Muscle of back (tissue), 11 donors: ENCODE results near the gene TPPP2. TPM values are rescaled to one million over a fixed set of nuclear protein-coding genes. Genes with fewer than 3 reads are reported as not detected.

ENCODE experiments used
- DNase-seq, 3 donors: peaks; one replicate each; pipeline versions ENCODE4 v3.0.0 to v3.0.0-alpha.2; 2013
- polyA plus RNA-seq, 10 donors: library from polyadenylated mRNA; unstranded; fragments of 120-200 nt; gene quantifications; one replicate each; pipeline ENCODE4 v1.2.1, GENCODE V29; 2013; ENCODE audit not compliant: insufficient read length in 10 of 10

The TPPP2 gene
- polyA plus RNA-seq, 10 donors, result 0.17 to 0.98 (median 0.58) TPM; not detected in 1

DNA sequence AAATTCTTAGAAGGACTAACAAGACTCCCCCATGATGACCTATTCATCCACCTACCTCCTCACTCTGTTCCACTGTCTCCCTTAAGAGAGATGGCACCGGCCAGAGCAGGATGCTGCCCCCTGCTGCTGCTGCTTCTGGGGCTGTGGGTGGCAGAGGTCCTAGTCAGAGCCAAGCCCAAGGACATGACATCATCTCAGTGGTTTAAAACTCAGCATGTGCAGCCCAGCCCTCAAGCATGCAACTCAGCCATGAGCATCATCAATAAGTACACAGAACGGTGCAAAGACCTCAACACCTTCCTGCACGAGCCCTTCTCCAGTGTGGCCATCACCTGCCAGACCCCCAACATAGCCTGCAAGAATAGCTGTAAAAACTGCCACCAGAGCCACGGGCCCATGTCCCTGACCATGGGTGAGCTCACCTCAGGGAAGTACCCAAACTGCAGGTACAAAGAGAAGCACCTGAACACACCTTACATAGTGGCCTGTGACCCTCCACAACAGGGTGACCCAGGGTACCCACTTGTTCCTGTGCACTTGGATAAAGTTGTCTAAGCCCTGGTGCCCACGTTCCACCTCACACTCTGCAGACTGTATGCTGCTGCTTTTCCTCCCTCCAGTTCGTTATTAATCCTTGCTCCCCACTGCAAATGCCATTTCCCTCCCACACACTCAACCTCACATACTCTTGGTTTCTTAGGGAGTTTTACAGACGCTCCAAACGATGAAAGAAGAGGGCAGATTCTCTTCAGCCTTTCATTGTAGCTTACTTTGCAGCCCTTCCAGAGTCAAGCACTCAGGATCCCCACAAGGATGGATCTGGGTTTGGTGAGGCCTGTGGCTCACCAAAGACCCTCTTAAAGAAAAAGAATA is 28.0 kb downstream of the TPPP2 start, which contains the start of gene RNASE8:
RNASE8 (plus strand) TSS at position 20 of the 873 bp plus-strand sequence; CDS start at position 91, 71 bp downstream.
- DNase-seq, result no peak

DNA sequence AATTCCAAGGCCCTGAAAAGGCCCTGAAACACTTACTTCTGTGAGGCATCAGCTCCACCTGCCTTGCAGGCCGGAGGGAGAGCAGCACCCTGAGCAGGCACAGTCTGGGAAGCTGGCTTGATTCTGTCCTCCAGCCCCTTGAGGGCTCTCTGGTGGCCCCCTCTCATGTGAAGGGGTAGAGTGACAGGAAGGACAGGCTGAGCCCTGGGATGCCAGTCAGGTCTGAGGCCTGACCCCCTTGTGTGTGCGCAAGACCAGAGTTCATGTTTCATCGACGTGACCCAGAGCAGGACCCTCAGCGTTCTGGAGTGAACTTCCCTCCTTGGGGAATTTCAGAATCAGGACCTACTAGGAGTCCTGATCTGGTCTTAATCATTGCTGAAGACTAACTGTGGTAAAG is 28.9 kb downstream of the TPPP2 start:
- DNase-seq, result no peak

DNA sequence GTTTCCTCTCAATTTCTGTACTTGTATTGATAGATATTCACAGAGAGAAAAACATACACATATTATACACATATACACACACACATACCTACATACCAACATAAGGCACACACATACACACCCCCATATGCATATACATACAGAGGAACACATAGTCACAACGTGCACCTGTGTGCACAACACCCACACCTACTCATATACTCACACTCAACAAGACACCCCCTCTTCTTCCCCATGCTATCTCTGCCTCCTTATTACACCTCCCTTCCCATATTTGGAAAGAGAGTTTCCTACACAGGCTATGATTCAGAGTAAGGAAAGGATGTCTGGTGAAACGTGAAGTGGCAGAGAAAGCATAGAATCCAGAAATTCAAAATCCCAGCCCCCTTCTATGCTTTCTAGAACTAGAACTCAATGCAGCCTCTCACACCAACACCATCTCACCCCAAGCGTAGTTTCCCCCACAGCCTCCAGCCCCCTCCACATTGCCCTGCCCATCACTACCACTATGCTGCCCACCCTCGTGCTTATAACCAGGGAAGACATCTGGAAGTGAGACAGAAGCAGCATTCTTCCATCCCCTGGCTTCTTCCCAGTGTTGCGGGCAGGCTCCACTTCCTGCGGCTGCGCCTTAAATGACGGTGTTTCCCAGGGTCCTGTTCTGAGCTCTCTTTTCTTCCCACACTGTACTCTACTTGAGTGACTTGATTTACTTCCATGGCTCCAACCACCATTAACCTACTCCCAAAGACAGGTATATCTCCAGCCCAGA is 30.0 kb downstream of the TPPP2 start:
- DNase-seq, result no peak

DNA sequence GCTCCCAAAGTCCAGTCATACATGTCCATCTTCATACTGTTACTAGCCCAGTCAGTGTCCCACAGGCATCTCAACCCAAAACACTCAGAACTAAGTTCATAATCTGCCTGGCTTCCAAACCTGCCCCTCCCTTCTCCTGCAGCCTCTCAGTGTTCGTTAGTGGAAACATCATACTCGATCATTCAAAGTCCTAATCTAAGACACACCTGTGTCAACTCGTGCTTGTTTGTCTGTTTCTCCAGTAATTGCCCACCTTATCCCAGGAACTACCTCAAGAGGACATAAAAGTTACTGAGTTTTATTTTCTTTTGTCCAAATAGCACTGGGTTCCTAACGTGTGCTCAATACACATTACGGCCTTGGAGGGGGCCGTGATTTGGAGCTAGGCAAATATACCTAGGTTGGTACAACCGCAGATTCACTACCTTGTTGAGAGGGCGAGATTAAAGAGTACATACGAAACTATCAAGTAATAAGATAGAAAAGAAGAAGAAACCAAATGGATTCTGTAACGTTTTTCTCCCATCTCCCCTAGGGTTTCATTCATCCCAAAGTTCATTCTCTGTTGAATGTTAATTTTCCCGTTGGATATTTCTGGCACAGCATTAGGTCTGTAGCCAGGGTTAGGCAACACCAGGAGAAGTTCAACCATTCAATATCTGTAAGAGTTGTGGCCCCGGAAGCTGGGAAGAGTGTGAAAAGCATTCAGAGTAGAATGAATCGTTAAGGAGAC is 30.8 kb downstream of the TPPP2 start:
- DNase-seq, result no peak

DNA sequence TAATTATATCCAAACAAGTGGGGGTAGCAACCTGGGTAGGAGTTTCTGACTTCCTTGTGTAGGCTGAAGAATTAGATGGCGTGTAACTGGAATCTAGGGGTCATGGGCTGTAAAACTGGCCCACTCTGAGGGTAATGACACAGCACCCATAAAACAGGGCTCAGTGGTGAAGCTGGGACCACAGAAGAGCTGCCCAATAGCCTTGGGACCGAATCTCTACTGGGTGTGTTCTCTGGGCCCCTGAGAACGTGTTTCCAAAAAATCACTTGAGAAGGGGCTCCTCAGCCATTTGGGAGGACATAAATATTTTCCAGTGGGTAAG is 31.3 kb downstream of the TPPP2 start:
- DNase-seq, result no peak

DNA sequence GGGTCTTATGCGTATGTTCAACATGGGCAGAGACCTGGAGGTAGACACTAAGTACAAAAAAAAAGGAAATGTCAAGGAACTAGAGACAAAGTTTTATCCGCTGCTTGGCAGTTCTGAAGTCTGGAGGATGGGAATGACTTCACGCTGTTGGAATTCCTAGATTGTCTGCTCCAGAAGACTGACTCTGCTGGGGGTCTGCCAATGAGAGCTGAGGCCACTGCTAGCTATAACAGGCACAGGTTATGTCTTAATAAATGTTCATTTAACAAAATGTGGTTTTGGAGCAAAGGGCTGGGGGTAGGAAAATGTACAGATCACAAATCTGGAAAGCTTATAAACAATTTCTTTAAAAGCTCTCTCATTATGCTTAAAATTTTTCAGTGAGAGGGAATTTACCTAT is 33.5 kb downstream of the TPPP2 start:
- peak; percentile 44 to 79 (median 60) for DNase-seq

DNA sequence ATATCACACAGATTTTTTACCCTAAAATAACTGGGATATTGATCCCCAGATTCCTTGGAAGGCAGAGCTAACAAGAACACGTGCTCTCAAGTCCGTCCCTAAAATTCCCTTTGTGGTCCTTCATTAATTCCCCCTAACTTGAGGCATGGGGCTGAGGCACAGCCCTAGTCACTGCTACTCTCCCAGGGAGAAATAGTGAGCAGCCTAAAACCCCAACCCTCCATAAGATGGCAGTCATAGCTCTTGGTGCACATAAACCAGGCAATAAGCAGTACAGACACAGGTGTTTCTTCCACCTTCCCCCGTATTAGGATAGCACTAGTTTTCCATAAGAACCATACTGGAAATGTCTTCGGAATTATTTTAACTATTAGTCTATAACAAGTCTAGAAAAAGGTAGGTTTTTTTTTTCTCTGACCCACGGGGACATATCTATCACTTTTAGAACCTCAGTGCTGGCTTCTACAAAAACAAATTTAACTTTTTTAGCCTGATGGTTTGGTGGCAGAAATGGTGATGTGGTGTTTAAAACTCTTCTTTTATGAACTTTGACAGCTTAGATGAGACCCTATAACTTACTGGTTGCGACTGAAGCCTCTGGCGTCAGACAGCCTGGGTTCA is 37.0 kb downstream of the TPPP2 start:
- DNase-seq, result no peak

DNA sequence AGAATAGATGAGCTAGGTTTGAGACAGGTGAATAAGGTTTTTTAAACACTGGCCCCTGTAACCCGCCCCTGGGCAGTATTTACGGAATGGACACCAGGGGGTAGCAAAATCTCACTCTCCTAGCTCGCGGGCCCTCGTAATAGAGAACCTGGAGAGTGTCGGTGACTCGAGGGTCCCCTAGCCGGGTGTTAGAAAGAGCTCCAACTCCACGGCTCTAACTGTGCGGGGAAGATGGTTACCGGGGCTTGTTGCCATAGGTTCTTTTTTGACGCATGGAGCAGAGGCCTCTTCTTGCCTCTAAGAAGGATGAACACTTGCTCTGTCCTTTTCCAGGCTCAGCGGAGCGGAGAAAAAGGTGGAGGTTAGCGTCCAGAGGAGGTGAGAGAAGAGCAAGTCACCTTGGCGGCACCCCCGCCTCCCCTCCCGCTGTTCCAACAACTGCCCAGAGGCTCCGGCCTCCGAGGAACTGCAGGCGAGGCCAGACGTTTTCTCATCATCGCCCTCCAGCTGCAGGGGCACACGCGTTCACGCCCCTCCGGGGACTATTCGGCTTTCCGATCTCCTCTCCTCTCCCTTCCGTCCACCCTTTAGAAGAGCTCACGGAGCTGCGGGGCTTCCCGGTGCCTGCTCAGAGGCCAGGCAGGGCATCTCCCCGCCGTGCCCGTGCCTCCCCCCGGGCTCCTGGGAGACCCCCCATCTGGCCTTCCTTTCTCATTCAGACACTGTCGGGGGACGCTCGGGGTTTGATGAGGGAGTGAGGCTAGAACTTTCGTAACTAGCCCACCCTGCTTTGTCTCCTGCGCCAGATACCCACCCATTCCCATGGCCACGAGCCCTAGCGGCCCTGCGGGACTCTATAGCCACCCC is 38.7 kb downstream of the TPPP2 start:
- peak; percentile 72 to 85 (median 76) for DNase-seq

DNA sequence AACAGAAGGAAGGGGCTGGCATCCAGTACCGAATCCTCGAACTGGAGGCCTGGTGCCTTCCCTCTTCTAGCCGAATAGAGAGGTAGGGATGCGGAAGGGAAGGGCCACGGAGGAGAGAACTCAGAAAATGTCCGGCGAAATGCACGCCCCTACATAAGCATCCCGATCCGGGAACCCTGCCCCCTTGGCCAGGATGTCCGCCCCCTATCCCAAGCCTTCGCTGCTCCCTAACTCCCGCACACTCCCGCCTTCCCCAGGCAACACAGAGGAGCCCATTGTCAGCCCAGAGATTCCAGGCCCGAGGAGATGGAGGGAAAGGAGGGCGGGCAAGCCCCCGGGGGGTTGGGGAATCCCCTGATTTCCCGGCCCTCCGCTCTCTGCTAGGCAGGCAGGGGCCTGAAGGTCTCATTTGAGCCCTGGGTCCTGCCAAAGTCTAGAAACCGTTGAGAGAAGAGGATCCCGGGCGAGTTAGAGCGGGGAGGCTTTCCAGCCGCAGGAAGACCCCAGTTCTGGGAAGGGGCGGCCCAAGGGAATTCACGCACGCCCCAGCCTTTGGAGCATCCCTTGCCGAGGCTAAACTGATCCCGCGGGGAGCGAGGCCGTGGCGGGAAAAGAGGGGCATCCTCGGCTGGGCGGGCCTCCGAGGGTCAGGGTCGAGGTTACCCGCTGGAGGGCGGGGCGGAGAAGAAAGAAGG is 39.5 kb downstream of the TPPP2 start:
- peak; percentile 47 to 94 (median 86) for DNase-seq

DNA sequence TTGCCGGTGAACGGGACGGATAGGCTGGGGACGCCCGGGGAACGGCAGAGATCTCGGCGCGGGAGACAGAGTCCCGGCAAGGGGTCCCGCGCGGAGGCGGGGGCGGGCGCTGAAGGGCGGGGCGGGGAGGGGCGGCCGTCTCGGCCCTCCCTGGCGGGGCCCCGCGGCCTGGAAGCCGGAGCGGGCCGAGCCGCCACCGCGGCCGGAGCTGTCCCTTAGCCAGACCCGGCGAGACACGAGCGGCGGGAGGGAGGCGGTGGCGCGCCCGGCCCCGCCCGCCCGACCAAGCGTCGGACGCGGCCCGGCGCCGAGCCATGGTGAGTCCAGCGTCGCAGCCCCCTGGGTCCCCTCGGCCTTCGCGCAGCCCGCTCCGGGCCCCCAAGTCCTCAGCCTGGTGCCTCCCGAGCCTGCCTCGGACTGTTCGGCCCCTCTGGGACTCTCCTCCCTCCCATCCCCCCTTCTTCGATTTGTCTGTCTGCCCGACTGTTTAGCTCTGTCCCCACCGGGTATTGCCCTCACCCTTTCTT is 40.1 kb downstream of the TPPP2 start, which contains the start of gene ARHGEF40:
ARHGEF40 (plus strand) TSS at position 222 of the 527 bp plus-strand sequence; CDS start at position 315, 93 bp downstream.
- DNase-seq, result peak; percentile 68 to 89 (median 78)

DNA sequence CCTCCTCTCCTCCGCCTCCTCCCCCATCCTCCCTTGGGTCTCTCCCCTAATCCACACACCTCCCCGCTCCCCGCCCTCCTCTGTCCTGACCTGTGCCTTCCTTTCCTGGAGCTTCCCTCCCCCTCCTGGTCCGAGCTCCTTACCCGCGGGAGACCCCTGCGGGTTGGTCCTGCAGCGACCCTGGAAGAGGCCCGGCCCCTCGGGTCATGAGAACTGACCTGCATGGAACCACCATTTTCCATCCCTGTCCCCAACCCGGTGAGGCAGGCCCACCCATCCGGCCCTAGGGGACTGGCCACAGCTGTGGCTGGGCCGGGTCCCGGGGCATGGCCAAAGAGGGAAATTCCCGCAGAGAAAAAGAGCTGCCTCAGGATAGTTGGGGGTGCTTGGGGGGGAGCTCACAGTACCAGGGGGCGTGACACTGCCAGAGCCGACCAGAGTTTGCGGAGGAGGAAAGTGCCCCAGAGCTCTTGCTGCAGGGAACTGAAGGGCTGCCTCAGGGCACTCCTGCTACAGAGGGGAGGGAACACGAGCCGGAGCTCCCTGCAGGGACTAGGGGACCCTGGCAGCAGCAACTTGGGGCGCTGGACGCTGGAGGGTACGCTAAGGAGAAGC is 40.7 kb downstream of the TPPP2 start:
- peak; percentile 40 to 88 (median 64) for DNase-seq

DNA sequence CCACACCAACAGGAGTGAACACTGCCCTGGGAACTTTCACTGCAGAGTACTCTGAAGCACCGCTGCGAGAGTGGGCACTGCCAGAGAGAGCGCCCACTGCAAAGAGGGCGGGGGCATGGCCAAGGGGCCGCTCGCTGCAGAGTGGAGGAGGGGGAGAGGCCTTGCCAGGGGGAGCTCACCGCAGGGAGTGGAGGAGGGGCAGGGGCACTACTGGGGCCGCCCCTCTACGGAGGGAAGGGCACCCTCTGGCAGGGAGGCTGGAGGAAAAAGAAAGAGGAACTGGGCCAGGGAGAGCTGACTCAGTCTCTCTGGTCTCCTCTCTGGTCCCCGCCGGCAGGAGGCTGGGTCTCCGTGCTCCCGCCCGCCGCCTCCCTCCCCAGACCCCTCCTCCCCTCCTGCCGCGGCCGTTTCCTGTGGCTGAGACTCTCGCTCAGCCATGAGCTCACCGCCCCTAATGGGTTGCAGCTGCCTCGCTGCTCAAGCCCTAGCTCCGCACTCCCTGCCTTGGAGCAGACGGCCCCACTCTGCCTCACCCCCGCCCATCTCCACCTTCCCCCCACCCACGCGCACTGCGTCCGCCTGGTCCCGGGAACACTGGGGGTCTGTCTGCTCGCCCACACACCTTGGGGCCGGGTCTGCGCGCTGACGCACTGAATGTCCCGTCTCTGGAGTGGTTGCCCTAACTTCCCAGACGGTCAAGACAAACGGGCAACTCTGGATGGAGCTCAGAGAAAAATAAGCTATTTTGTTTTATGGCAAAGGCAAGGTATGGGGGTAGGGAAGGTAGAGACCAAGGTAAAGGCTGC is 41.4 kb downstream of the TPPP2 start:
- peak; percentile 94 to 97 (median 95) for DNase-seq

DNA sequence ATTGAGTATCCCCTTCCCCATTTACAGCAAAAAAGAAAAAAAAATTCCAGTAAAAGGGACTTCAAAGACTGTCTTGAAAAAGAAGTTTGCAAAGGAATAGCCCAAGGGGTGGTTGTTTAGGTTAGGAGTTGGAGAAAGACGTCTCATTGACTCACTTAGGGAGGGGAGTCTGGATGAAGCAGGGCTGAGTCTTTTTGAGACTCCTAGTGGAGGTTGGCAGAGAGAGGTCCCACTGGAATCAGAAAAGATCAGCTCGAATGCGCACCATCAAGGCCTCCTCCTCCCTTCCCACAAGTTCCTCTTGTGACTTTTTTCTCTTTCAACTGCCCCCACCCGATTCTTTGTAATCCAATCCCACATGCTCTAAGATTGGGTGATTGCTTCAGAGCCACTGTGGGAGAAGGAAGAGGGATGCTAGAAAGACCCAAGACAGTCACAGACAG is 42.0 kb downstream of the TPPP2 start:
- peak; percentile 64 to 82 (median 65) for DNase-seq

DNA sequence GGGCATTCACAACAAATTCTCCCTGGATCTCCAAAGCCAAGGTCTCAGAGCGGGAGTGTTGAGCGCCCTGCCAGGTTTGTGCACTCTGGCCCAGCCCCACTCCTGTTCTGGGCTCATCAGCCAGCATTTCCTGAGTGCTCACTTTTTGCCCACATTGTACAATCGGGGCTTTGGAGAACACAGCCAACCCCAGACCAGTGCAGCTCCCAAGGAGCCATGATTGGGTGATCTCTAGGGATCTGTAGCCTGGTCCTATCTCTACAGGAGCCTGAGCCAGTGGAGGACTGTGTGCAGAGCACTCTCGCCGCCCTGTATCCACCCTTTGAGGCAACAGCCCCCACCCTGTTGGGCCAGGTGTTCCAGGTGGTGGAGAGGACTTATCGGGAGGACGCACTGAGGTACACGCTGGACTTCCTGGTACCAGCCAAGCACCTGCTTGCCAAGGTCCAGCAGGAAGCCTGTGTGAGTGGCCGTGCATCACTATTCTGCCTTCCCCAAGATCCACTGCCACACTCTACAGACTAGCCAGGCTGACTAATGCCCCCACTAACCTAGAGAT is 42.8 kb downstream of the TPPP2 start:
- DNase-seq, result no peak

DNA sequence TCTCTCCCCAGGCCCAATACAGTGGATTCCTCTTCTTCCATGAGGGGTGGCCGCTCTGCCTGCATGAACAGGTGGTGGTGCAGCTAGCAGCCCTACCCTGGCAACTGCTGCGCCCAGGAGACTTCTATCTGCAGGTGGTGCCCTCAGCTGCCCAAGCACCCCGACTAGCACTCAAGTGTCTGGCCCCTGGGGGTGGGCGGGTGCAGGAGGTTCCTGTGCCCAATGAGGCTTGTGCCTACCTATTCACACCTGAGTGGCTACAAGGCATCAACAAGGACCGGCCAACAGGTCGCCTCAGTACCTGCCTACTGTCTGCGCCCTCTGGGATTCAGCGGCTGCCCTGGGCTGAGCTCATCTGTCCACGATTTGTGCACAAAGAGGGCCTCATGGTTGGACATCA is 43.9 kb downstream of the TPPP2 start:
- DNase-seq, result no peak

DNA sequence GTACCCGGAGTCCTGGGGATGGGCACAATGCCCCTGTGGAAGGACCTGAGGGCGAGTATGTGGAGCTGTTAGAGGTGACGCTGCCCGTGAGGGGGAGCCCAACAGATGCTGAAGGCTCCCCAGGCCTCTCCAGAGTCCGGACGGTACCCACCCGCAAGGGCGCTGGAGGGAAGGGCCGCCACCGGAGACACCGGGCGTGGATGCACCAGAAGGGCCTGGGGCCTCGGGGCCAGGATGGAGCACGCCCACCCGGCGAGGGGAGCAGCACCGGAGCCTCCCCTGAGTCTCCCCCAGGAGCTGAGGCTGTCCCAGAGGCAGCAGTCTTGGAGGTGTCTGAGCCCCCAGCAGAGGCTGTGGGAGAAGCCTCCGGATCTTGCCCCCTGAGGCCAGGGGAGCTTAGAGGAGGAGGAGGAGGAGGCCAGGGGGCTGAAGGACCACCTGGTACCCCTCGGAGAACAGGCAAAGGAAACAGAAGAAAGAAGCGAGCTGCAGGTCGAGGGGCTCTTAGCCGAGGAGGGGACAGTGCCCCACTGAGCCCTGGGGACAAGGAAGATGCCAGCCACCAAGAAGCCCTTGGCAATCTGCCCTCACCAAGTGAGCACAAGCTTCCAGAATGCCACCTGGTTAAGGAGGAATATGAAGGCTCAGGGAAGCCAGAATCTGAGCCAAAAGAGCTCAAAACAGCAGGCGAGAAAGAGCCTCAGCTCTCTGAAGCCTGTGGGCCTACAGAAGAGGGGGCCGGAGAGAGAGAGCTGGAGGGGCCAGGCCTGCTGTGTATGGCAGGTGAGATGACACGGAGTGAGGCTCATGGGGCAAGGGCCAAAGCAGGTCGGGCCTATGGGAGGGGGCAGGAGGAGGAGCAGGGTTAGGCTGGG is 44.6 kb downstream of the TPPP2 start:
- no peak for DNase-seq
